ENCODE data around the gene SRGAP3.

- TF ChIP-seq CTCF (IDR thresholded peaks at IDR 0.05) (no peak), POLR2A (IDR thresholded peaks at IDR 0.05) (no peak)
Measured at GRCh38 chr3:8984526-8984925, 264.9 kb downstream of the SRGAP3 start.

Data from body of pancreas (tissue), 4 donors.